ENCODE measurements around the gene MBL2. TPM values are rescaled to one million over a fixed set of nuclear protein-coding genes. Genes with fewer than 3 reads are reported as not detected.
A peak's percentile ranks its signal among the peaks of the same experiment; 100 is the strongest.

Gene MBL2
- total and polyA plus RNA-seq, 2 donors (not counting 1 experiment from before 2014, with no cell fraction given) = not detected

- ATAC-seq (ENCODE audit: low read depth) (no peak), DNase-seq (no peak)
- Mint-ChIP-seq H3K27ac (no peak overlapping the region), H3K4me3 (no peak overlapping the region), H3K9me3 (ENCODE audit: insufficient read depth) (no peaks in the 10 kb centered on the region), H3K4me1 (no peaks in the 10 kb centered on the region), H3K27me3 (peaks cover 6% of the 10 kb centered on the region)
- POLR2A ChIA-PET = no interaction called here
- TF ChIP-seq EZH2 (IDR thresholded peaks at IDR 0.05; ENCODE audit: borderline replicate concordance, insufficient read depth, low read depth, low read length, poor library complexity, severe bottlenecking) = no peak
- no peak for TF ChIP-seq CTCF (IDR thresholded peaks at IDR 0.05)
- no peaks in the 10 kb centered on the region for H3K4me1 ChIP-seq (ENCODE audit: control insufficient read depth in 2 of 2, insufficient read depth in 2 of 2, low read length in 2 of 2)
- H3K79me2 ChIP-seq (ENCODE audit: control insufficient read depth, insufficient read depth, low read length) = no peaks in the 10 kb centered on the region
- H3K4me3 ChIP-seq (ENCODE audit: control extremely low read depth in 1 of 5, extremely low read depth in 1 of 5, insufficient read depth in 1 of 5, low read depth in 2 of 5, low read length in 4 of 5) = no peak overlapping the region
- no peak overlapping the region for H2AFZ ChIP-seq (ENCODE audit: insufficient read depth, low read depth, low read length, poor library complexity, severe bottlenecking)
- peaks cover 0 to 6% (median 0%) of the 10 kb centered on the region in 3 donors for H3K9me3 ChIP-seq (ENCODE audit: control extremely low read depth in 1 of 3, control insufficient read depth in 2 of 3, insufficient read depth in 1 of 3, low read length in 2 of 3)
- intact Hi-C loops (cut with micrococcal nuclease) = no loop called here
- H3K9ac ChIP-seq (ENCODE audit: low read length) = no peak overlapping the region
- no peaks in the 10 kb centered on the region for H3K27me3 ChIP-seq (replicated peaks in 1 of 4; ENCODE audit: control extremely low read depth in 1 of 4, control insufficient read depth in 3 of 4, insufficient read depth in 4 of 4, low read length in 3 of 4)
- no peak overlapping the region for H3K4me2 ChIP-seq (replicated peaks; ENCODE audit: low read depth, low read length, poor library complexity, severe bottlenecking)
- CTCF ChIA-PET = no interaction called here
- H3K27ac ChIP-seq (ENCODE audit: low read length in 2 of 2) = no peak overlapping the region
- H4K20me1 ChIP-seq (ENCODE audit: control insufficient read depth, insufficient read depth, low read length, poor library complexity, severe bottlenecking) = no peaks in the 10 kb centered on the region
- H3K36me3 ChIP-seq (replicated peaks in 1 of 2; ENCODE audit: control extremely low read depth in 1 of 2, control insufficient read depth in 1 of 2, extremely low read depth in 1 of 2, insufficient read depth in 2 of 2, low read length in 1 of 2) = no peaks in the 10 kb centered on the region
Measured at GRCh38 chr10:52782554-52782953, 10.0 kb upstream of the MBL2 start.

- no peak for ATAC-seq (ENCODE audit: low read depth)
- CTCF ChIA-PET = no interaction called here
Measured at GRCh38 chr10:52780391-52781155, 8.0 kb upstream of the MBL2 start.

More at GRCh38 chr10:52780391-52781155, 8.0 kb upstream of the MBL2 start:
- peaks cover 0 to 6% (median 0%) of the 10 kb centered on the region in 3 donors for H3K9me3 ChIP-seq (ENCODE audit: control extremely low read depth in 1 of 3, control insufficient read depth in 2 of 3, insufficient read depth in 1 of 3, low read length in 2 of 3)
- no peak overlapping the region for H3K27ac ChIP-seq (ENCODE audit: low read length in 2 of 2)
- 62% methylated on average over 3 of the region's 6 CpGs for WGBS (ENCODE audit: insufficient coverage)
- no peak overlapping the region for H3K4me3 Mint-ChIP-seq
- no peak overlapping the region for H2AFZ ChIP-seq (ENCODE audit: insufficient read depth, low read depth, low read length, poor library complexity, severe bottlenecking)
- peaks cover 6% of the 10 kb centered on the region for H3K27me3 Mint-ChIP-seq
- no peak for DNase-seq
- no peaks in the 10 kb centered on the region for H4K20me1 ChIP-seq (ENCODE audit: control insufficient read depth, insufficient read depth, low read length, poor library complexity, severe bottlenecking)
- H3K9me3 Mint-ChIP-seq (ENCODE audit: insufficient read depth) = no peaks in the 10 kb centered on the region
- no peak overlapping the region for H3K9ac ChIP-seq (ENCODE audit: low read length)
- no peaks in the 10 kb centered on the region for H3K27me3 ChIP-seq (replicated peaks in 1 of 4; ENCODE audit: control extremely low read depth in 1 of 4, control insufficient read depth in 3 of 4, insufficient read depth in 4 of 4, low read length in 3 of 4)
- POLR2A ChIA-PET = no interaction called here
- intact Hi-C loops (cut with micrococcal nuclease) = no loop called here
- H3K36me3 ChIP-seq (replicated peaks in 1 of 2; ENCODE audit: control extremely low read depth in 1 of 2, control insufficient read depth in 1 of 2, extremely low read depth in 1 of 2, insufficient read depth in 2 of 2, low read length in 1 of 2) = no peaks in the 10 kb centered on the region
- no peaks in the 10 kb centered on the region for H3K79me2 ChIP-seq (ENCODE audit: control insufficient read depth, insufficient read depth, low read length)
- H3K4me1 Mint-ChIP-seq = no peaks in the 10 kb centered on the region
- no peak overlapping the region for H3K27ac Mint-ChIP-seq
- H3K4me3 ChIP-seq (ENCODE audit: control extremely low read depth in 1 of 5, extremely low read depth in 1 of 5, insufficient read depth in 1 of 5, low read depth in 2 of 5, low read length in 4 of 5) = no peak overlapping the region
- peak; percentile 7 for TF ChIP-seq CTCF (IDR thresholded peaks at IDR 0.05)
- no peak for TF ChIP-seq EZH2 (IDR thresholded peaks at IDR 0.05; ENCODE audit: borderline replicate concordance, insufficient read depth, low read depth, low read length, poor library complexity, severe bottlenecking)
- H3K4me1 ChIP-seq (ENCODE audit: control insufficient read depth in 2 of 2, insufficient read depth in 2 of 2, low read length in 2 of 2) = no peaks in the 10 kb centered on the region
- no peak overlapping the region for H3K4me2 ChIP-seq (replicated peaks; ENCODE audit: low read depth, low read length, poor library complexity, severe bottlenecking)

All from B cell (primary cell).